Pulmonary artery endothelial cell (primary cell): ENCODE results near the gene SLC25A39. TPM values are rescaled to one million over a fixed set of nuclear protein-coding genes. Genes with fewer than 3 reads are reported as not detected.

Source experiments
- DNase-seq: peaks from one replicate; pipeline ENCODE4 v3.0.0-alpha.2; 2011; ENCODE audit warnings: low read depth, low spot score
- total RNA-seq: library from RNA; depleted of rRNA; stranded (reverse); fragments of >200 nt; gene quantifications from 2 replicates; pipeline ENCODE4 v1.2.3, GENCODE V29; 2014

The SLC25A39 gene
- total RNA-seq, 1 donor from 2014 or later = 78.9 TPM

DNA sequence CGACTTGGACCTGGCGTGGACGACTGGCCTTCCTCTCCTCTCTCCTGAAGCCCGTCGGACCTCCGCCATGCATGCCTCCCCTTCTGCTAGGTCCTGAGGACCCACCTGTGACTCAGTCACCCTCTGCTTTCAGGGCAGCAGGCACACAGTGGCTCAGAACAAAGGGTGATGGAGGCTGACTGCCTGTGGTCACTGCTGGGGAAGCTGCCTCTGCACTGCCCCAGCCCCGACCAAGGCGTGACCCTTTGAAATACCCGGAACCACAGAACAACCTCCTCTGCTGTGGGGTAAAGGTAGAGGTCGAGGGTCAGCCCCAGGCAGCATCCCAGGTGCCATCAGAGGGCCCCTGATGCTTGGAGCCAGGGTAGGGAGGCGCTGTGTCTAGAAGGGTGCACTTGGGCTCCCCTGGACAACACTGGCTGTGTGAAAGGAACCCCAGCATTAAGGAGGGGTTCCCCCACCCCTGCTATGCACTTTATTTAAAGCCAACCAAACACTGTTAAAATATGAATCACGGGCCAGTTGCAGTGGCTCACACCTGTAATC, 44.2 kb downstream of the SLC25A39 start:
- DNase-seq = no peak

DNA sequence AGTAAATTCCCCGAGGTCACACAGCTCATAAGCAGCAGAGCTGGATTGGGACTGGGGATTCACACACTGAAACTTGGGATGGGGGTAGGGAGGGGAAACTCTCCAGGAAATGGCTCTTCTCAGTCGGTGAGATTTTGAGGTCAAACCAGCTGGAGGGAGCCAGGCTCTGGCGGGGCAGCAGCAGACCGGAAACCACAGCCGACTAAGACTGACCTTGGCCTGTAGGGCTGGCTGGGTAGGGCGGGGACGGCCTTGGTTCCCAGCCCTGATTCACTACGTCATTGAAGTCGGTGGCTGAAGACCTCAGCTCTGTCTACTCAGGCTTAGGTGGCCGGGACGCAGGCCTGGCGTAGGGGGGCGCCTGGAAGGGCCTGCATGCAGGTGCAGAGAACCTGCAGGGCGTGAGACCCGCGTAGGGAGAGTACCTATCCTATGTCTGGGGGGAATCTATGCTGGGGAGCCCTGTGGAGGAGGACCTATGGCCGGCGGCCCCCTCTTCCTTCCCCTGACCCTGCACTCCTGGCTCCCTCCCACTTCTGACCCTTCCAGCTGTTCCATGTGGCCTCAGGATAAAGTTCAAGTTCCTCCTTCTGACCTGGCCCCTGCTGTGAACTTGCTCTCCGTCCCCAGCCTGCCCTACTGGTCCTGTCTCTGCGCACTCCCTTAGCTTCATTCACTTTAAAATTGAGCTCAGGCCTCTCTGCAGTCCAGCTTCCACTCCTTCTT, 44.8 kb downstream of the SLC25A39 start:
- DNase-seq = peak; percentile 59

DNA sequence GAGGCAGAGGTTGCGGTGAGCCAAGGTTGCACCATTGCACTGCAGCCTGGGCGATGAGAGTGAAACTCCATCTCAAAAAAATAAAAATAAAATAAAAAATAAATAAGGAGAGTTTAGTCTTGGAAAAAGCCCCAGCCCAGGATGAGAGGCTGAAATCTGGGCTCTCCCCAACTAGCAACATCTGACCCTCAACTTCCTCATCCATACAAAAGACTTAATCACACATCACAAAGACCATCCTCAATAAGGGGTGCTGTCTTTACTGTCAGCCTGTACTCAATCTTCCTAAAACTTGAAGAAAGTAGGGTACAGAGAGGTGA, 45.3 kb downstream of the SLC25A39 start:
- no peak for DNase-seq

DNA sequence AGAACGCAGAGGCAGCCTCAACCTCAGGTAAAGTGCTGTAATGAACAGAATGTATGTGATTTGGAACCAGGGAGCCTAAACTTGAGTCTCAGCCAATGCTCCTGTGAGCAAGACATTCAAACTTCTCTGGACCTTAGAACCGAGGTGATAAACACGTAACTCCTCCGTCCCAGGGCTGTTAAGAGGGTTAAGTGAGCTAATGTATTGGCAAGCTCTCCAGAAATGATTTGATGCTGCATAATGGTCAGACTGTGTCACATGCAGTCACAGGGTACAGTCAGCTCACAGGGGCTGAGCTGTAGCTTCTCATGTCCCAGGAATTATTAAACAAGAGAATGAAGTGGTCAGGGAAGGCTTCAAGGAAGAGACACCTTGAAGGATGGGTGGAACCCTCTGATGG, 46.6 kb downstream of the SLC25A39 start:
- no peak for DNase-seq

DNA sequence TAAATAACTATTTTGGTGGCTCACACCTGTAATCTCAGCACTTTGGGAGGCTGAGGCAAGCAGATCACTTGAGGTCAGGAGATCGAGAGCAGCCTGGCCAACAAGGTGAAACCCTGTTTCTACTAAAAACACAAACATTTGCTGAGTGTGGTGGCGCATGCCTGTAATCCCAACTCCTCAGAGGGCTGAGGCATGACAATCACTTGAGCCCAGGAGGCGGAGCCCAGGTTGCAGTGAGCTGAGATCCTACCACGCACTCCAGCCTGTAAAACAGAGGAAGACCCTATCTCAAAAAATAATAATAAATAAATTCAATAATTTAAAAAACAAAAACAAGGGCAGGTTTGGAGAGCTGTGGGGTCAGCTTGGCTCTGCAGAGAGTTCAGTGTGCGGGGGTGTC, 51.0 kb downstream of the SLC25A39 start:
- DNase-seq = no peak

DNA sequence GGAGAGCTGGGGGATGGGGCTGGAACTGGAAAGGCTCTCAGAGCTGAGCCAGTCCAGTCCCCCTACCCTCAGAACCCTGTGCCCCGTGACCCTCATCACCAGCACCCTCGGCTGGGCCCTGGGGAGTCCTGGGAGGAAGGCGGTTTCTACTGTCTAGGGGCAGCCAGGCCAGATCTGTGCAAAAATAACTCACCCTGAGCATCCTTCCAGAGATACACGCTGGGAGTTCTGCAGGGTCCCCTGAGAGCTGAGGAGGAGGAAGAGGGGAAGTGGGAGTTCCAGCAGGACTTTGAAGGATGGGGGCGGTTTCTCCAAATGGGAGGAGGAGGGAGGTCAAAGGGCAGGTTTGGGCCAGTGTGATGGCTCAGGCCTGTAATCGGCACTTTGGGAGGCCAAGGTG, 51.7 kb downstream of the SLC25A39 start:
- no peak for DNase-seq

DNA sequence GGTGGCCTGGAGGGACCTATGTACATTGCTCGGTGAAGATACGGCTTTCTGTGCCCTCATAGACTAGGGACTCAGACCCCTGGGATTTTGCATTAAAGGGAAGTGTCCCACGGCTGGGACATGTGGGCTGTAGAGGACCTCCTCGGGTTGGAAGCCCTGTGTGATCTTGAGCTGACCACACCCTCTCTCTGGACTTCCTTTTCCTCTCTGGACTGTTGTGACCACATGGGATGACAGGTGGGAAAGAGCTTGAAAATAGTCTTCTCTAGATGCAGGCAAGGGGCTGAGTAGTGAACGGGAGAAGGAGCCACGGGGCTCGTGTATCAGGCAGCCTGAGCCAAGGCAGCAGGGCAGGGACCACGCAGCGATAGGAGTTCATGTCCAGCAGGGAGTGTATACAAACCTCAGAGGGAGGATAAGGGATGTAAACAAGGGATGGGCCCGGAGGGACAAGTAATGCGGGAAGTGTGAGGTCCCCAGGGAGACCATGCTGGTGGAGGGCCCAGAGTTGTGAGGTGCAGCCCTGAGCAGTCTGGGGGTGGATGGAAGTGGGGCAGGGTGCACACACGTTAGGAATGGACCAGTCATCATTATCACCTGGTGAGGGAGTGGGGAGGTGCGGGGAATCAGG, 52.2 kb downstream of the SLC25A39 start:
- no peak for DNase-seq

Other genes starting within 250 kb of the SLC25A39 start
- gene HDAC5, start 201.2 kb downstream of the SLC25A39 start, total RNA-seq = 27.1 and 31.6 TPM in 2 replicates
- 2.2 and 2.4 TPM in 2 replicates for gene HROB, start 182.9 kb downstream of the SLC25A39 start, total RNA-seq
- gene ASB16, start 154.1 kb downstream of the SLC25A39 start, total RNA-seq = not detected in 2 replicates
- gene TMUB2, start 137.9 kb downstream of the SLC25A39 start, total RNA-seq = 25.8 and 34.8 TPM in 2 replicates
- 41.1 and 50.1 TPM in 2 replicates for gene ATXN7L3, start 124.9 kb downstream of the SLC25A39 start, total RNA-seq
- 52.5 and 67.6 TPM in 2 replicates for gene UBTF, start 105.1 kb downstream of the SLC25A39 start, total RNA-seq
- gene SLC4A1, start 56.7 kb downstream of the SLC25A39 start, total RNA-seq = not detected in 2 replicates
- gene RUNDC3A, start 16.2 kb downstream of the SLC25A39 start, total RNA-seq = 0.07 and 0.21 TPM in 2 replicates
- gene GRN, start 20.5 kb upstream of the SLC25A39 start, total RNA-seq = 288 and 362 TPM in 2 replicates
- 3.7 and 6.1 TPM in 2 replicates for gene FAM171A2, start 39.0 kb upstream of the SLC25A39 start, total RNA-seq
- gene ITGA2B, start 64.8 kb upstream of the SLC25A39 start, total RNA-seq = 0.13 and 0.39 TPM in 2 replicates
- gene GPATCH8, start 178.6 kb upstream of the SLC25A39 start, total RNA-seq = 11.0 and 12.7 TPM in 2 replicates
- 0.79 and 0.88 TPM in 2 replicates for gene FZD2, start 232.7 kb upstream of the SLC25A39 start, total RNA-seq